Pons (tissue), 1 donor: ENCODE measurements around the gene MAP3K2.

ENCODE experiments used
- DNase-seq: peaks from one replicate; pipeline ENCODE4 v3.0.0-alpha.2; 2016; ENCODE audit warnings: low spot score

Gene MAP3K2

GRCh38 chr2:127293386-127293747 lies 94.4 kb downstream of the MAP3K2 start:
- no peak for DNase-seq

DNA sequence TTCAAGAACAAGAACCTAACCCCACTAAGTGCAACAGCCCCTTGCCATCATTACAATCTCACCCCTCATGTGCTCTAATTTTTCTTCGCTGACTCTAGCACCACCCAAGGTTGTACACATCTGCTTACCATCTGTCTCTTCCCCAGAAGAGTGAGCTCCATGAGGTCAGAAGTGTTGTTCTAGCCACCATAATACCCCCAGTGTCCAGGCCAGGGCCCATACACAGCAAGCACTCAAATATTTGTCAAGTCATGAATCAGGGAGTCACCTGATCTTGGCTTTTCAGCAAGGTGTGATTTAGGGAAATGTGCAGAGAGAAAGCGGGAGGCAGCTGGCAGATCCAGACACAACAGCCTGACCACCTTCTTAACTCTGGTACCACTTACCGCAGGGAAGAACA lies 99.5 kb downstream of the MAP3K2 start:
- DNase-seq, result no peak

- no peak for DNase-seq
Observed at GRCh38 chr2:127283275-127283674, 104.5 kb downstream of the MAP3K2 start.

- DNase-seq, result no peak
Observed at GRCh38 chr2:127280693-127281092, 107.1 kb downstream of the MAP3K2 start.

DNA sequence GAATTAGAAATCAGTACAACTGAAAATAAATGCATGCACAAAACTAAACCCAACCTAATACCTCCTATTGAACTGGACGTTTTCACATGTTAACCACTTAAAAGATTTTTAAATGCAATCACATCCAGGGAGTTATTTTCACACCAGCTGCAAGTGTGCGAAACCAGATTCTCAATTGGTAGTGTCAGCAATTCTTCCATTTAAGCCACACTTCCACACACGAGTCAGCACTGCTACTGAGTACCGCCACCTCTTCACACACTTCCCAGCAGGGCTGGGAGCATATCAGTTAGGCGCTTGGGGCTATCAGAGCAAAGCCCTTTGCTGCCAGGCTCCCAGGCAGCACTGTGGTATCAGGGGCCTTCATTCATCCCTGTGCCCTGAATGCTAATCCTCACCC lies 108.0 kb downstream of the MAP3K2 start:
- DNase-seq, result no peak

DNA sequence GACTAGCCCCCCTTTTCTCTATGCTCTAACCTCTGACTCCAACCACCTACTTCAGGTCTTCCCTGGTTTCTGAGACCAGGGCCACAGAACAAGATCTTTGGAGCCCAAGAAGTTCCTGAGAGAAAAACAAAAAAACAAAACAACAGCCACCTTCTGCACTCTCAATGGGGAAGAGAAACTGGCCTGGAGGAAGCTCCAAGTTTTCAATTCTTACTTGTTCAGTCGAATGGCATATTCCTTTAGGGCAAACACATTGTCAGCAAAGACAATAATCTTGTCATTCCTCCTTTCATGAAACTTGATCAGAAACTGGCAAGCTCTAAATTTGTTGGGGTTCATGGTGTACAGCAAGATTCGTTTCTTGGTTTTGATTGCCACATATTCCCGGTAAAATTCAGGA lies 108.8 kb downstream of the MAP3K2 start:
- peak; percentile 25 for DNase-seq

DNA sequence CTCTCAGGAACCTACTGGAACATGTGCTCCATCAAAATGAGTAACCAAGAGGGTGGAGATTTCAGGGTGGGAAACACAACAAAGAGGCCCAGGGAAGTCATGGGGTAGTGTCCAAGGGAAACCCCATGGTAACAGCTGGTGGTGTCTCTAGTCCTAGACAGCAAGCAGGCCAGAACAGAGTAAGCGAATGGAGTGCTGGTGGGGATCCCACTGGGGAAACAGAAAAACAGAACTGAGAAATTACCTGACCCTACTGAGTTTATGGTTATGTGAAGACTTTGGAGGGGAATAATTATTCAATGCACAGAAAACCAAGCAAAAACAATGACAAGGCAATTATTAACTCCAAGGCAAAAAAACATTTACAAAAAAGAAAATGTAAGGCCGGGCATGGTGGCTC lies 110.7 kb downstream of the MAP3K2 start:
- DNase-seq, result no peak

DNA sequence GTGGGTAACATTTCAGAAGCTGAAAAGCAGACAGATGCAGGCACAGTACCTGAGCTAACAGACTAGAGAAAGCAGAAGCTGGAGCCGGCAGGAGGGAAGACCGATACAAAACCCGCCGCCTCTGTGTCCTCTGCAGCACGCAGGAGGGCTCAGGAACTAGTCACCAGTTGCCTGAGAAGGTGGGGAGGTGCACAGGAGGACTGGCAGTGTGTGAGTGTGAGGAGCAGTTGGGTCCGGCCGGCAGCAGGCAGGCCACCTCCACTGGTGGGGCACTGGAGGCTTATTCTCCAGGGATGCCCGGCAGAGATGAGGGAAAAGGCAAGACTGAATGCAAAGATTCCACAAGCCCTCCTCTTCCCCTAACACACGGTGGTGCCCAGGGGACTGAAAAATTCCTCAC lies 112.0 kb downstream of the MAP3K2 start:
- no peak for DNase-seq

DNA sequence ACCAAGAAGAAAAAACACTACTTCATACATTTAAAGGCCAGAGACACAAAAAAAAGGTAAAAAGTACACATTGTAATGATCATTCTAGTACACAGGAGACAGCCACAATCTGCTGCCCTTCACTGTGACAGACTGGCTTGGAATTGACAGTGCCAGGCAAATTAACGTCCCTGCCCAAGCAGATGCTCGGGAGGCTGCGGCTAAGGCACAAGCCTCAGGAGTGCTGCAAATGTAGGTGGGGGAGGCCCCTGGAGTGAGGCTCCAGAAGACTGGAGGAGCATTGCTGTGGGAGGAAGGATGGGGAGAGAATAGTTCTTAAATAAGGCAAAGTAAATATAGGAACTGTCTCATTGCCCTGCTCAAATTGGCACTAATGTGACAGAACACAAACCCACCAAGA lies 112.4 kb downstream of the MAP3K2 start:
- no peak for DNase-seq

DNA sequence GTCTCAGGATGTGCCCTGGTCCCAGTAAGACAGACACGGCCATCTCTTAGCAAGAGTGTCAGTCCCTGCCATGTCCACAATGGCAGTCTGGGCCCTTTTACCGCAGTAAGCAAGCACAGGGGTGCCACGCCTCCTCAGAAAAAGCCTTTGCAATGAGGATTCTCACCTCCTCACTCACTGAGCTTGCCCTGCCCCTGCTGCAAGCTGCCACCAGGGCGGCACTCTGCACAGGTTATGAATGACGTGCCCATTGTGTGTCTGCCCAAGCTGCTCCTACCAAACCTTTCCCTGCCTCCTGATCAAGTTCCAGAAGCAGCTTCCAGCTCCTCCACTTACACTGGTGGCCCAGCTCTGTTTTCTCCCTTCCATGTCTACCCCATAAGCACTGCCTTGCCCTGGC lies 117.1 kb downstream of the MAP3K2 start:
- no peak for DNase-seq

- DNase-seq, result no peak
Observed at GRCh38 chr2:127261804-127262406, 125.9 kb downstream of the MAP3K2 start.

- no peak for DNase-seq
Observed at GRCh38 chr2:127259355-127259754, 128.4 kb downstream of the MAP3K2 start.

DNA sequence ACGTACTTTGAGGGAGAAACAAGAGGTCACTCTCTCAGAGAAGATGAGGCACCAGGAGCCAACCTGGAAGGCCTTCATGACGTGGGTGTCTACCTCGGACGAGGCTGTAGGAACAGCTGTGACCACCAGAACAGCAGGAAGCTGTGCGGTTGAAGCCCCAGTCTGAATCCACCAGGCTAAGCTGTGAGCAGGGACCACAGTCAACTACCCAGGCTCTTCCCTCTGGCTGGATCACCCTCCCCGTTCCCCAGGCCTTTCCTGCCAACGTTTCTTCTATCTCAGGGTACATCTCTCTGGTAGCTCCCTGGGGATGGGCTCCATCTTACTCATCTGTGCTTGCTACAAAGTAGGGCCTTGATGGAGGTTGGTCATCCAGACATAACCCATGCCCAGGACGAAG lies 130.9 kb downstream of the MAP3K2 start:
- no peak for DNase-seq

GRCh38 chr2:127256381-127256780 lies 131.4 kb downstream of the MAP3K2 start:
- no peak for DNase-seq

- DNase-seq, result no peak
Observed at GRCh38 chr2:127255721-127256120, 132.1 kb downstream of the MAP3K2 start.

GRCh38 chr2:127255146-127255545 lies 132.6 kb downstream of the MAP3K2 start:
- peak; percentile 61 for DNase-seq

DNA sequence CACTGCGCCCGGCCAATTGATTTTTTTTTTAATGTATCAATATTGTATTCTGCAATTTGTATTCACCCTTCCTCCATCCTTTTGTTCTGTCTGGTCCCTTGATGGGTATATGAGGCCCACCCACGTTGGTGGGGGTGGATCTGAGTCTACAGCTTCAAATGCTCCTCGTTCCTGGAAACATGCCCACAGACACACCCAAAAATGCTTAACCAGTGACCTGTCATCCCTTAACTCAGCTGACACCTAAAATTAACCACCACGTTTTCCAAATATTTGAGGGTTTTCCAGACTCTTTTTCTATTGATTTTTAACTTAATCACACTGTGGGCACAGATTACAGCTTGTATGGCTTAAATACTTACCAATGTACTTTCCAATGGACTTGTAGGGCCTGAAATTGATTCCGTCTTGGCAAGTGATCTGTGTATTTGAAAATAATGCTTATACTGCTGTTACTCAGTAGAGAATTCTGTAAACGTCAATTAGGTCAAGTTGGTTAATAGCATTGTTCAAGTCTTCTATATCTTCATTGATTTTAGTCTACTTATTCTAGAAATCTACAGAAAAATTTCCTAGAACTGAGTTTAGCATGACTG lies 133.3 kb downstream of the MAP3K2 start:
- no peak for DNase-seq
